Measurements from ENCODE around the gene SND1.
A peak's percentile ranks its signal among the peaks of the same experiment; 100 is the strongest.

SND1 gene

DNA sequence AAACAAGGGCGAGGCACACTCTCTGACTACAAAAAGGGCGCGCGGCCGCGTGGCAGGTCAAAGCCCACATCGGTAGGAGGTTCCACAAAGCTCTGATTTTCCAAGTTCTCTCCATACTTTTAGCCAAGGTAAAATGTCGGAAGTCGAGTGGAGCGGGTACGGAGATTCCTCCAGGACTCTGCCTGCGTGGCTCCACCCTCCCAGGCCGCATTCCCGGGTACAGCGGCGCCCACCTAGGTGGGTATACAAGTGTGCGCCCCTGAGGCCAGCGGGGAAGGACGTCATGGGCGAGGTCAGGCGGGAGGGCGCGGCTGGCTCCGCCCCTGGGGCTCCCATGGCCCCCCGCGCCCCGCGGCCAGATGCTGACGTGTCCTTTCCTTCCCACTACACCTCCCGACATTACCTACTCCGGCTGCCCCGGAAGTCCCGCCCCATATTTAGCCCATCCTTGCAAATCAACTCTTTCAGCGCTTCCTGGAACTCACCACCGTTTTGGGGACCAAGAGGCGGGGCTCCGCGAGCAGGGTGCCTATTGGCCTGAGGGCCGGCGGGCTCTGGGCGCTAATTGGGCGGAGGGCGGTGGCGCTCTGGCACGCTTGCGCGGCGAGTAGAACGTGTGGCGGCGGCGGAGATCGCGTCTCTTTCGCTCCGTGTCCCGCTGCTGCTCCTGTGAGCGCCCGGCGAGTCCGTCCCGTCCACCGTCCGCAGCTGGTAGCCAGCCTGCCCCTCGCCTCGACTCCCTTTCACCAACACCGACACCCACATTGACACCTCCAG is at the start of gene SND1:
Gene SND1 (plus strand): TSS at position 639 of the 777 bp plus-strand sequence. CDS start 180 bp downstream, outside the sequence.
- H3K4me3 ChIP-seq (ENCODE audit: low read depth, low read length), result peak within 1 kb of the TSS; percentile 73
- DNase-seq (ENCODE audit: low read depth), result peak; percentile 97

DNA sequence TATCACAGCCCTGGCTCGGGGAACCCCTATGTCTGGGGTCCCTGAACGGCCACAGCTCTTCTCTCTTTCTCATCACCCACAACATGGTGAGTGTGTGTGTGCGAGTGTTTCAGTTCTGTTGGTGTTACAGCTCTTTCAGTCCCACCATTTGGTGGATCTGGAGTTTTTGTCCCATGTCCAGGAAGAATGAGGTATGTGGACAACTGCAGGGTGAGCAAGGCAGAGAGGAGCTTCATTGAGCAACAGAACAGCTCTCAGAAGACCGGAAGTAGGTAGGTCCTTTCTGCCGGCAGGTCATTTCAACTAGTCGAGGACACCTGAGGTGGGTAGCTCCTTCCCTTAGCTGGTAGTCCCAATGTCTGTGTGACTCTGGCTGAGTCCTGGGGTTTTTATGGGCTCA is 43.5 kb upstream of the SND1 start:
- DNase-seq (ENCODE audit: low read depth), result no peak
- H3K4me3 ChIP-seq (ENCODE audit: low read depth, low read length), result no peak overlapping the region

DNA sequence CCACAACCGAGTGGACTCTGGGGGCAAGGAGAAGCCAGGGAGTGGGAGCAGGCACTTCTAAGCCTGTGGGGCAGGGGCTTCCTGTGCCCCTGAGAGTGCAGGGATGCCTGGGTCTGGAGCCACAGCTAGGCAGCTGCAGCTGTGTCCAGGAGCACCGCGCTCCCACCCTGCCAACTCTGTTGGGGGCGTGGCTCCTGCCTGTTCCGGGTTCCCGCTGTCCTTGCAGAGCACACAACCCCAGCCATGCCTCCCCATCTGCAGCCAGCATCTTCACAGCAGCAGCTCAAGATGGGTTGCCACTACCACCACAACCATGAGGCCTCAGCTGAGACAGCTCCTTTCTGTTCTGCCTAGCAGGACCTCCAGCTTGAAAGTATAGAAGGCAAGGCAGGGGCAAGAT is 42.7 kb upstream of the SND1 start:
- DNase-seq (ENCODE audit: low read depth), result no peak
- H3K4me3 ChIP-seq (ENCODE audit: low read depth, low read length), result no peak overlapping the region

DNA sequence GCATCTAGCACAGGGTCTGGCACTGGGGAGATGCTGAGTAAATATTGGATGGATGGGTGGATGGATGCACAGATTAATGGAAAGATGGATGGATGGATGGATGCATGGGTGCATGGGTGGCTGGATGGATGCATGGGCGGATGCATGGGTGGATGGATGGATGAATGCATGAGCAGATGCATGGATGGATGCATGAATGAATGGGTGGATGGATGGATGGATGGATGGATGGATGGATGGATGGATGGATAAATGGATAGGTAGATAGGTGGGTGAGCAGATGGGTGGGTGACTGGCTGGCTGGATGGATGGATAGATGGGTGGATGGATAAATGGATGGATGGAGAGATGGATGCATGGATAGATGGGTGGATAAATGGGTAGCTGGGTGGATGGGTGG is 39.7 kb upstream of the SND1 start:
- DNase-seq (ENCODE audit: low read depth), result no peak
- no peak overlapping the region for H3K4me3 ChIP-seq (ENCODE audit: low read depth, low read length)

DNA sequence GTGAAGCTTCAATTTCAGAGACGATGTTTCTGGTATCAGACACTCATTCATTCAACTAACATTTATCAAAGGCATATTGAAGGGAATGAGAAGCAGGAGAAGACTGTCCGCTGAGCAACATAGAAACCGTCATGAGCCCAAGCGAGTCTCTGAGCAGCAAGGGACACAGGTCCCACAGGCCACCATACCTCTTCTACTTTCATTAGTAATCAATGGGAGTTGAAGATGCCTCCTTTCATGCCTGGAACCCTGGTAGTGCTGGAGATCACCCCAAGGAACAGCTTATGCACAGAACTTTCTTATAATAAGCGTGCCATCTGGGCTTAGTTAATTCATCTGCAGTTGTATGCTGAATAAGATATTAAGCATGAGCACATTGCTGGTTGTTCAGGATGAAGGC is 35.3 kb upstream of the SND1 start:
- DNase-seq (ENCODE audit: low read depth), result no peak
- H3K4me3 ChIP-seq (ENCODE audit: low read depth, low read length), result no peak overlapping the region

DNA sequence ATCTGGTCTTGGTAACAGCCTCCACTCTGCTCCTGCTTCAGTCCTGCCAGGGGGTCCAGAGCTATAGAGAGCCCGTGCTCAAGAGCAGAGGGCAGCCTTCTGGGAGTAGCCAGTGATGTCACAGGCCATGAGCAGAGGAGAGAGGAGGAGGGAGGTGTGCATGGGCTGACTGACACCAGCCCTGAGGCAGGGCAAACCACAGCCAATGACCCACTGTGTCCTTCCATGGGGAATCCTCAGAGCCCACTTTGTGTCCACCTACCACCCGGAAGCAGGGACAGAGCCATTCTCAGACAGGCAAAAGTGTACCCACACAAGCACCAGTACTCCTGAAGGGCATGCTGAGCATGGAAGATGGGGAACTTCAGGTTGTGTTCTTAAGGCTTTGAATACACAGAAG is 34.0 kb upstream of the SND1 start, which contains the start of gene PAX4:
Gene PAX4 (minus strand): TSS at position 101 of the 400 bp plus-strand sequence. CDS start 2,214 bp downstream, outside the sequence.
- no peak for DNase-seq (ENCODE audit: low read depth)
- H3K4me3 ChIP-seq (ENCODE audit: low read depth, low read length), result no peak within 1 kb of the TSS

DNA sequence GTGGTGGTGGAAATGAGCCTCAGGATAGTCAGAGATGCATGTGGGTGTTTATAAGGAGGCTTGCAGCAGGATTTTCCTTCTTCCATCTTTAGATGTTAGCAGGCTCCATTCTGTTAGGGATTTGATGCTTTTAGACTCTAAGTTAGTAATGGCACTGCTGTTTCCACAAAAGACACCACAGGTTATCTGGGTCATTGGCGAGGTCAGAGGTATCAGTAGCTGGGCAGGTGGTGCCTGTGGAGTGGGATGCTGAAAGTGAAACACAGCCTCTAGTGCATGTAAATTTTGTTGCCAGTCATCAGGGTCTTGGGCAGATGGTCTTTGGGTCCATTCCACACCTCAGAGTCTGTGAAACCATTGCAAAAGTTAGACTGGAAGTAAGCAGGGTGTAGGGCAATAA is 33.2 kb upstream of the SND1 start:
- no peak overlapping the region for H3K4me3 ChIP-seq (ENCODE audit: low read depth, low read length)
- no peak for DNase-seq (ENCODE audit: low read depth)

DNA sequence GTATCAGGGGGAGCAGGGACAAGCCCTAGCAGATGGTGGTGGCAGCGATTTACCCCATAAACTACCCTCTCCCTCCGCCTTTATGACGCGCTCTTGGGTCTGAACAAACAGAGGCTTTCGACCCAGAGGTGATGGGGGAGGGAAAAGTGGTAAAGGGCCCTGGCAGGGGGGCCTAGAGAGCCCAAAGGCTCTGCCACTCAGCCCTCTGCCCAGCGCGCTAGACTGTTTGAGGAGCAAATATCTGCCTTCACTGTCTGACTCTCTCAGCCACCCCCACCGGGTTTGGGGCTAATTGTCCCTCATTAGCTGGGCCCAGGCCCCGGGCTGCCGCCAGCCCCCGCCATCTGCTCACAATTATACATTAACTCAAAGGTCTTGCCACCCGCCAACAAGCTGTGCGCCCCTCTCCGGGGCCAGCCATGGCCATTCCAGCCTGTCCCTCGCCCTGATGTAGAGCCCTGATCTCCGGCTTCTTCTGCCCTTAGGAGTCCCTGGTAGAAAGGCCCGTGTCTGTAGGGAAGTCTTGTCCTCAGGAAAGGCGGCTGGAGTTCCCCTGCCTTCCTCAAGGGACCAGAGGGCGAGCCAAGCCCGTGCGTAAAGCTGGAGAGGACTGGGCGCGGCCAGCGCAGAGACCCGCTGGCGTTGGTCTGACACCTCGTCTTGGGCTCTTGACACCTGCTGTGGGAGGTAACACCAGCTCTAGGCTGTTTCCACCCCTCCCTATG is 32.2 kb upstream of the SND1 start:
- no peak for DNase-seq (ENCODE audit: low read depth)
- H3K4me3 ChIP-seq (ENCODE audit: low read depth, low read length), result no peak overlapping the region

DNA sequence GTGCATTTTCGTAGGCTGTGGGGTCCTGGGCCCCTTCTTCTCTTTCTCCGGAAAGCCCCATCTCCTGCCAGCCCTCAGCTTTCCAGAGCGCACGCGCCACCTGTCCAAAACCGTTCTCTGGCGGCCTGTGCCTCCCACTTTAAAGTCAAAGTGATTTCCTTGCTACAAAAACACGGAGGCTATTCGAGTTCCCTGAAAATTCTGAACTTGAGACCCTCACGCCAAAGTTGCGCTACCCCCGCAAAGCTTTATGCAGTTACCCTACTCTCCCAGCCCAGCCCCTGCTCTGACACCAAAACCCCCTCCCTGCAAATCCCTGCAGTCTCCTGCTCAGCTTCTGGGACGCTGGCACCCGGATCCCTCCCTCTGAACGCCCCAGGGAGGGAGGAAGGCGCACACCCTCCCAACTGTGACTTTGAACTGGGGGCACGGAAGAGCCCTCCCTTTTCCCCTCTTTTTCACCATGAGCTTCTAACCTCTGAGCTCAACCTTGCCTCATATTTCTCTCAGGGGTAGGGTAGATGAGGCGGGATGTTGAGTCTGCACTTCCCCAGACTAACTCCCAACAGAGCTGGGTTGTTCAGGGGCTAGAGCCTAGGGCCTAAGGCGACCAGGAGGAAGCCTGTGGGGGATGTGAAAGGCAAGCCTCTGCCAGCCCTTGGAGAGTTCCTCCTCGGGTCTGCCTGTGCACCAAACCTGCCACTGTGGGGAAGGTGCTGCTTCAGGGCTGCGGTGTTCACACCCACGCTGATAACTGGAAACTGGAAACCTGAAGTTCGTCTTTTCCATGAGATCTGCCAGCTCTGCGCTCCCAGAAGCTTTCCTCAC is 31.4 kb upstream of the SND1 start:
- H3K4me3 ChIP-seq (ENCODE audit: low read depth, low read length), result no peak overlapping the region
- no peak for DNase-seq (ENCODE audit: low read depth)

DNA sequence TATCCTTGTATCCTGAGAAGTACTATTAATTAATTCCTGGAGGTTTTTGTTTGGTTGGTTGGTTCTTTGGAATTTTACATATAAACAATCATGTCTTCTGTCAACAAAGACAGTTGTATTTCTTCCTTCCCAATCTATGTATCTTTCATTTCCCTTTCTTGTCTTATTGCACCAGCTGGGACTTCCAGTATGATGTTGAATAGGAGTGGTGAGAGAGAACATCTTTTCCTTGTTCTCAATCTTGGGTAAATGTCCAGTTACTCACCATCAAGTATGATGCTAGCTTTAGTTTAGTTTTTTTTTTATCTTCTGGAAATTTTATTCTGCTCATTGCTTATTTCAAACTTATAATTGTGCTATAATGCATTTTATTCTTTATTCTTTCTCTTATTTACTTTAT is 26.7 kb upstream of the SND1 start:
- no peak overlapping the region for H3K4me3 ChIP-seq (ENCODE audit: low read depth, low read length)
- no peak for DNase-seq (ENCODE audit: low read depth)

DNA sequence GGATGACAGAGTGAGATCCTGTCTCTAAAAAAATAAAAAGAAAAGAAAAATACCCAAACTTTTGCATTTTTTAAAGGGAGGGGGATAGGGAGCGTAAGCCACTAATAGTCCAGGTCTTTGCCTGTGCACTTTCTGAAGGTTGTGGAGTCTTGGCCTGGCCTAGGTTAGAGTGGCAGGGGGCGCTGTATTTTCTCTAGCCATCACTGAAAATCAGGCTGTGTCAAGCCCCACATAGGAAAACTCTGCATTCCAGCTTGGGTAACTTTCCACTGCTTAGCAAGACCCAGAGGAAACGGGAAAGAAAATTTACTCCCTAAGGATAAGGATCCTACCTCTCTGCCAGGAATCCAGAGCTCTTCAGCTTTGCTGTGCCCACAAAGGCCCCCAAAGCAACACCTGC is 23.5 kb upstream of the SND1 start:
- H3K4me3 ChIP-seq (ENCODE audit: low read depth, low read length), result no peak overlapping the region
- DNase-seq (ENCODE audit: low read depth), result no peak

DNA sequence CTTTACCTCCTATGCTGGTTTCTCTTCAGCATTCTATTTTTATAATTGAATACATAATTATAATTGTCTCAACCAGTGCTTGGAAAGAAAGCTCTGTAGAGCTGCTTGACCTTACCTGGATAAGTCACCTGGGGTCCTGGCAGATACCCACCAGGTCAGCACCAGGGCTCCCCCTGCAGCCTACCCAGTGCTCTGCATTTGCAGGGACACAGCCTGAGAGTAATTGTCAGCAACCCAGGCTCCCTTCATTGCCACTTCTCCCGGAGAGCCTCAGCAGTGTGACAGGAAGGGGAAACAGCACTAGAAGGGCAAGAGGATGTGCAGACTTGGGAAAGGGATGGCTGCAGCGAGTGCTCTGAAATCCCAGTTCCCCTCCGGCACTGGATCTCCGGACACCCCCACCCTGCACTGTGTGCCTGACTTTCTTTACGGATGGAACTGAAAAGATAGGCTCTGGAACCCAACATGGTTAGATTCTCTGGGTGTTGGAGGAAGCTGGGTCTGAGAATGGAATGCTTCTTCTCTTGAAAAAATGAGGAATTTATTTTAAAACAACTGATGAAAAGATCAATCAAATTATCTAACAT is 22.6 kb upstream of the SND1 start:
- DNase-seq (ENCODE audit: low read depth), result no peak
- H3K4me3 ChIP-seq (ENCODE audit: low read depth, low read length), result no peak overlapping the region

DNA sequence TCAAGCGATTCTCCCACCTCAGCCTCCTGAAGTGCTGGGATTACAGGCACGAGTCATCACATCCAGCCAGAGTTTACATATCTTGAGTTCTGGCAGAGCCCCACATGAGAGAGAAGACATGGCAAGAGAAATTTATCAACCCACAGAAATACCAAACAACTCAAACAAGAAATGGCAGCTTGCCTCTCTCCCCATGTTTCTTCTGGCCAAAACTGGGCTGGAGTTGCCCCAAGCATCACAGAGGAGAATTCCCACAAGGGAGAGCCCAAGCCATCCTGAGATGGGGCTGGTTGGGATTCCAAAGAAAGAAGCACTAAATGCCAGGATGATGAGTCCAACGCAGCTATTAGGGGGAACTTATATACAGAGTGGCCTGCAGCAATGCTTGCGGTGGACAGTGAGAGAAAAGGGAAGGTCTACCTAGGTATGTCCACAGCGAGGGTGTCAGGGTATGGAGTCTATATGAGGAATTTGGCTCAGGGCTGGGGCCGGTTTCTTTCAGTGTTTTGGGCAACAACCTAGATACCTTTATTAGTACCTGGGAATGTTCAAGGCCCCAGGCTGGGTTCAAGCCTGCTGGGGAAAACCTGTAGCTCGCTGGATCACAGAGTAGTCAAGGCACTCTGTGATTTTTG is 19.6 kb upstream of the SND1 start:
- H3K4me3 ChIP-seq (ENCODE audit: low read depth, low read length), result no peak overlapping the region
- peak; percentile 64 for DNase-seq (ENCODE audit: low read depth)

DNA sequence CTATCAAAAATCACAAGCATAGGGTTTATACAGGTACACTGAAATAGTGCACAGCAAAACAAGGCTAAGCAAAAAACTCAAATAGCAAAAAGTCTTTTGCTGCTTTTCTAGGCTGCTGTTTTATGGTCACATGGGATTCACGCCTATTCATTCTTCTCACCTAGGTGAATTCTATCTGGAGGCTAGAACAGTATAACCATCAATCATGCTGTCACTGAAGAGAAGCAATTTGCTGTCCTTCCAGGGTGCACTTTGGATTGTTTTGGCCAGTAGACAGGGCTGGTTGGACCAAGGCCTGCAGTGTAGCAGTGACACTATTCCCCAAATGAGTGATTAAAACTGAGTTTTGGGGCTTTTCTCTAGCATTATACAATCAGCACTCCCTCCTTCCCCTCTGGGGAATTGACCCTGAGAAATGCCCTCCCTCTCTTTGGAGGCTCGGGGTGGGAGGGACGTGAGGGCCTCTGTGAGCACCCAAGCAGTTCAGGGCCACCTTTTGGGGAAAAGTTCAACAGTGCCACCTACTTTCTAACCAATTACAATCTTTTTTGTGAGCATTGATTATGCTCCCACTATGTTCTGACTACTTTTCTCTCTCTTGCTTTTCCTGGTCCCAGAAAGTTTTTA is 16.2 kb upstream of the SND1 start:
- no peak for DNase-seq (ENCODE audit: low read depth)
- no peak overlapping the region for H3K4me3 ChIP-seq (ENCODE audit: low read depth, low read length)

DNA sequence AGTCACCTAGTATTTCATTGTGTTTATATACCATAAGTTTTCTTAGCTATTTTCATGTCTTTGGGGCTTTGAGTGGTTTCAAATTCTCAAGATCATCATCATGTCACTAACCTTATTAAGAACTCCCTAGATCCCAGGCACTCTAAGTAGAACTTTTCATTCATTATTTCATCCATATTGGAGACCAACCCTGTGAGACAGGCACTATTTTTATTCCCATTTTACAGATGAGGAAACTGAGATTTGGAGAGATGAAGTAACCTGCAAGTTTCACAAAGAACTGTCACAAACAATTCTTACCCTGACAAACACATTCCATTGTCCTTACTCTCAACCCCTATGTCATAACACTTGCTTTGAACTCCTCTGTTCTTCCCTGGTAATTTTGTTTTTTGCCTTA is 13.8 kb upstream of the SND1 start:
- DNase-seq (ENCODE audit: low read depth), result no peak

DNA sequence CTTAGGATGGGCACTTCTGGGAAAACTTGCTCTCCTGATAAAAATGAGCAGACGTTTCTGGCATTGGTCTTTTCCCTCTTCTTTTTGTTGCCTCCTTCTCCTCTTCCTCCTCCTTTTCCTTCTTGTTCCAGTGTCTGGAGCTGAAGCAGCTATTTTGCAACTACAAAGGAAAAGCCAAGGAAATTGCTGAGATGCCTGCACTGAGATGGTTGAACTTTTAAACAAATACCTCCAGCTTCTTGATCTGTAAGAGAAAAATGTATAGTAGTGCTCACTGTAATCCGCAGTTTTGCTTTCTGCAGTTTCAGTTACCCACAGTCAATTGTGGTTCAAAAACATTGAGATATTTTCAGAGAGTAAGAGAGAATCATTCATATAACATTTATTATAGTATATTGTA is 7.5 kb upstream of the SND1 start:
- DNase-seq (ENCODE audit: low read depth), result no peak
- no peak overlapping the region for H3K4me3 ChIP-seq (ENCODE audit: low read depth, low read length)

More for the DNA sequence above, 13.8 kb upstream of the SND1 start:
- H3K4me3 ChIP-seq (ENCODE audit: low read depth, low read length), result no peak overlapping the region

DNA sequence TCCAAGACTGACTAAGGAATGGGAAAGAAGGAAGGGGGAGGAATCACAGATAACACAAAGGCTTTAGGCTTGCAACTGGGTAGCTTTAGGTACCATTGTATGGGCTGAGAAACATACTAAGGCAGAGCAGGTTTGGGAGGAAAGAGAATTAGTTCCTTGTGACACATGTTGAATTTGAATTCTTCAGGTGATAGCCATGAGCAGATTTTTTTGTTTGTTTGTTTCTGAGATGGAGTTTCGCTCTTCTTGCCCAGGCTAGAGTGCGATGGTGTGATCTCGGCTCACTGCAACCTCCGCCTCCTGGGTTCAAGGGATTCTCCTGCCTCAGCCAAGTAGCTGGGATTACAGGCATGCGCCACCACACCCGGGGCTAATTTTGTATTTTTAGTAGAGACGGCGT is 4.4 kb upstream of the SND1 start:
- no peak overlapping the region for H3K4me3 ChIP-seq (ENCODE audit: low read depth, low read length)
- no peak for DNase-seq (ENCODE audit: low read depth)

DNA sequence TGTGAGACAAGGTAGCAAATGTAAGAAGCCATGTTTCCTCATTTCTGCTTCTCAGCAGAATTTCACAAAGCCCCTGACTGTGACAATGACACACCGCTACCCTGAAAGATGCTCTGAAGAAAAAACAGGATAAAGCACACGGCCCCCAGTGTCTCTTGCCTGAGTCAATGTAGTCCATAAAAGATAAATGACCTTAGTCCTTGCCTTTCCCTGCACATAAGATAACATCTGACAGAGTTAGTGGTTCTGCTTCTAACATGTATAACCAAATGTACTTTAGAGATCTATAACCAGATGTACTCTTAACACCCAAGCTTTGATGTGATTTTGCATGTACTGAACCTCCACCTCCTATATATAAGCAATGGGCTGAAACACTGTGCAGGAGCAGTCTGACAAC is 3.0 kb upstream of the SND1 start:
- no peak for DNase-seq (ENCODE audit: low read depth)
- H3K4me3 ChIP-seq (ENCODE audit: low read depth, low read length), result no peak overlapping the region
